Measurements from ENCODE around the gene S100A10. TPM values are rescaled to one million over a fixed set of nuclear protein-coding genes. Genes with fewer than 3 reads are reported as not detected.

S100A10 gene
- polyA plus RNA-seq, 1 experiment, result 200 TPM

- CTCF ChIA-PET, result interaction anchor here (0.8 kb wide), 1 partner anchor 23 kb away, joined by 3 read pairs; no protein-coding TSS in a partner anchor
- Histone ChIP-seq H3K27me3 (ENCODE audit: control insufficient read depth, insufficient read depth, low read length) (no peaks in the 10 kb centered on the region), H3K4me3 (ENCODE audit: low read depth, low read length) (no peak overlapping the region), H3K9me3 (ENCODE audit: control insufficient read depth, insufficient read depth, low read length) (no peaks in the 10 kb centered on the region), H3K27ac (ENCODE audit: low read depth, low read length) (no peak overlapping the region)
- TF ChIP-seq, protein P1, sequence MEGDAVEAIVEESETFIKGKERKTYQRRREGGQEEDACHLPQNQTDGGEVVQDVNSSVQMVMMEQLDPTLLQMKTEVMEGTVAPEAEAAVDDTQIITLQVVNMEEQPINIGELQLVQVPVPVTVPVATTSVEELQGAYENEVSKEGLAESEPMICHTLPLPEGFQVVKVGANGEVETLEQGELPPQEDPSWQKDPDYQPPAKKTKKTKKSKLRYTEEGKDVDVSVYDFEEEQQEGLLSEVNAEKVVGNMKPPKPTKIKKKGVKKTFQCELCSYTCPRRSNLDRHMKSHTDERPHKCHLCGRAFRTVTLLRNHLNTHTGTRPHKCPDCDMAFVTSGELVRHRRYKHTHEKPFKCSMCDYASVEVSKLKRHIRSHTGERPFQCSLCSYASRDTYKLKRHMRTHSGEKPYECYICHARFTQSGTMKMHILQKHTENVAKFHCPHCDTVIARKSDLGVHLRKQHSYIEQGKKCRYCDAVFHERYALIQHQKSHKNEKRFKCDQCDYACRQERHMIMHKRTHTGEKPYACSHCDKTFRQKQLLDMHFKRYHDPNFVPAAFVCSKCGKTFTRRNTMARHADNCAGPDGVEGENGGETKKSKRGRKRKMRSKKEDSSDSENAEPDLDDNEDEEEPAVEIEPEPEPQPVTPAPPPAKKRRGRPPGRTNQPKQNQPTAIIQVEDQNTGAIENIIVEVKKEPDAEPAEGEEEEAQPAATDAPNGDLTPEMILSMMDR (IDR thresholded peaks at IDR 0.05; ENCODE audit: low read depth, low read length), result no peak
- POLR2A ChIA-PET, result no interaction called here
- no peak for DNase-seq (ENCODE audit: low read depth, low spot score)
These were observed 36.2 kb upstream of the S100A10 start for GRCh38 chr1:152029929-152030211.

DNA sequence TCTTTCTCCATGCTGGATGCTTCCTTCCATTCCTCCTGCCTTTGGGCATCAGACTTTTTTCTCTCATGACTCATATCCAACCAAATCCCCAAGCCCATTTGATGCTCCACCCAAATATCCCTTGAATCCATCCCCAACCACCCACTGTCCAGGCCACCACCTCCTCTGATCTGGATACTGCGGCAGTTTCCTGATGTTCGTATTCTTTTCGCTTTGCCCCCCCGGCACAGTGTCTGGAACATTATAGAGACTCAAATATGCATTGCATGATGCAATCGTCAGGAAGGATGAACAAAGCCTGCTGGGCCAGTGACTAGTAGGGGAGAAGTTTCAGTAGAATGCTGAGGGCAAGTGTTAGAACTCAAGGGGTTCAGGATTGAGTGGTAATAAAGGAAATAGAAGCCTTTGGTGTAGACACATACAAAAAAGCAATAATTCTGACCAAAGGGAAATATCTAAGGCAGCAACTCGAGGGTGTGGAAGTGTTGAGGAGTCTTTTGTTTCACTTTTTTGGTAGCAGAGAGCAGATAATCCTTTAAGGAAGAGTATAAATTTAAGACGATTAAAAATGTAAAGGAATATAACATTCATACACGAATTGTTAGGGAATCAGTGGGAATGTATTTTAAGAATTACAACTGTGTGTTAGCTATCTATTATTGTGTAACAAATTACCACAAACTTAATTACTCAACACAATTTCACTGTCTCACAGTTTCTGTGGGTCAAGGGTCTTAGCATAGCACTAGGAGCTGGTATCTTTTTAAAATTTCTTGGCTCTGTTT is 35.7 kb upstream of the S100A10 start:
- Histone ChIP-seq H3K9me3 (ENCODE audit: control insufficient read depth, insufficient read depth, low read length) (no peaks in the 10 kb centered on the region), H3K27me3 (ENCODE audit: control insufficient read depth, insufficient read depth, low read length) (no peaks in the 10 kb centered on the region), H3K27ac (ENCODE audit: low read depth, low read length) (peak overlapping the region; percentile 41), H3K4me3 (ENCODE audit: low read depth, low read length) (no peak overlapping the region)
- POLR2A ChIA-PET, result no interaction called here
- CTCF ChIA-PET, result interaction anchor here (0.8 kb wide), 1 partner anchor 24 kb away, joined by 3 read pairs; no protein-coding TSS in a partner anchor
- DNase-seq (ENCODE audit: low read depth, low spot score), result no peak
- TF ChIP-seq, protein P1 (IDR thresholded peaks at IDR 0.05; ENCODE audit: low read depth, low read length), result no peak

- TF ChIP-seq, protein P1 (IDR thresholded peaks at IDR 0.05; ENCODE audit: low read depth, low read length), result no peak
- CTCF ChIA-PET, result no interaction called here
These were observed 33.2 kb upstream of the S100A10 start for GRCh38 chr1:152026895-152027294.

GRCh38 chr1:152024223-152024622 is 30.6 kb upstream of the S100A10 start:
- peaks cover 25% of the 10 kb centered on the region for H3K27me3 ChIP-seq (ENCODE audit: control insufficient read depth, insufficient read depth, low read length)
- ChIA-PET CTCF (interaction anchor here (0.9 kb wide), 1 partner anchor 22 kb away, joined by 3 read pairs; no protein-coding TSS in a partner anchor), POLR2A (no interaction called here)
- H3K27ac ChIP-seq (ENCODE audit: low read depth, low read length), result no peak overlapping the region
- DNase-seq (ENCODE audit: low read depth, low spot score), result no peak
- H3K4me3 ChIP-seq (ENCODE audit: low read depth, low read length), result no peak overlapping the region
- TF ChIP-seq, protein P1 (IDR thresholded peaks at IDR 0.05; ENCODE audit: low read depth, low read length), result no peak
- H3K9me3 ChIP-seq (ENCODE audit: control insufficient read depth, insufficient read depth, low read length), result no peaks in the 10 kb centered on the region

More at GRCh38 chr1:152026895-152027294, 33.2 kb upstream of the S100A10 start:
- H3K4me3 ChIP-seq (ENCODE audit: low read depth, low read length), result no peak overlapping the region
- no peak for DNase-seq (ENCODE audit: low read depth, low spot score)
- H3K27ac ChIP-seq (ENCODE audit: low read depth, low read length), result no peak overlapping the region
- POLR2A ChIA-PET, result no interaction called here
- no peaks in the 10 kb centered on the region for H3K9me3 ChIP-seq (ENCODE audit: control insufficient read depth, insufficient read depth, low read length)
- H3K27me3 ChIP-seq (ENCODE audit: control insufficient read depth, insufficient read depth, low read length), result peaks cover 18% of the 10 kb centered on the region

DNA sequence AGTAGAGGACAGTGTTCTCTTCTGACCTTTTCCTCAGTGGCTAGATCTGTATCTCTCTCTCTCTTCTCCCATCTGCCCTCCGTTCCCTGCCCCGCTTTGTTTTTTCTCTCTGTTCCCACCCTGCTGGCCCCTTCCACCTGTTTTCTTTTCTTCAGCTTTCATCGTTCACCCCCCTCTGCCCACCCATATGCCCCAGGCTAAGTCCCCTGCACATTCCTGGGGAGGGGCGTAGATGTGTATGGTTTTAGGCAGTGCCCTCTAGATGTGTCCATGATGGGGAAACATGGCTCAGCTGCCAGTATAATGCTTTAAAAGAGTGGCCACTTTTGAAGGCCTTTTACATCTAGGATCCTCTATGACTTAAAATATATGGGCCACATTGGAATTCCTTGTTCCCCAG is 29.6 kb upstream of the S100A10 start:
- H3K27ac ChIP-seq (ENCODE audit: low read depth, low read length), result no peak overlapping the region
- TF ChIP-seq, protein P1 (IDR thresholded peaks at IDR 0.05; ENCODE audit: low read depth, low read length), result no peak
- peaks cover 25% of the 10 kb centered on the region for H3K27me3 ChIP-seq (ENCODE audit: control insufficient read depth, insufficient read depth, low read length)
- no peaks in the 10 kb centered on the region for H3K9me3 ChIP-seq (ENCODE audit: control insufficient read depth, insufficient read depth, low read length)
- POLR2A ChIA-PET, result no interaction called here
- no peak overlapping the region for H3K4me3 ChIP-seq (ENCODE audit: low read depth, low read length)
- no peak for DNase-seq (ENCODE audit: low read depth, low spot score)
- CTCF ChIA-PET, result interaction anchor here (0.9 kb wide), 1 partner anchor 10 kb away, joined by 3 read pairs; no protein-coding TSS in a partner anchor

Data from AG04450 (cell line).